ENCODE measurements around the gene COMMD3.
A peak's percentile ranks its signal among the peaks of the same experiment; 100 is the strongest.

COMMD3 gene

GRCh38 chr10:22319980-22320558 is 3.9 kb downstream of the COMMD3 start:
- no peak for DNase-seq (ENCODE audit: low read depth in 3 of 3)

GRCh38 chr10:22320591-22321155 is 4.5 kb downstream of the COMMD3 start, which contains the start of gene BMI1:
Gene BMI1 (plus strand): TSS chr10:22321099. CDS start chr10:22326450, 5,351 bp downstream.
- DNase-seq (ENCODE audit: low read depth in 3 of 3), result peak in 2 of 3 experiments; percentile 55 to 64

GRCh38 chr10:22321156-22321923 is 5.2 kb downstream of the COMMD3 start:
- peak in 1 of 3 experiments; percentile 50 for DNase-seq (ENCODE audit: low read depth in 3 of 3)

GRCh38 chr10:22321924-22322640 is 5.9 kb downstream of the COMMD3 start:
- DNase-seq (ENCODE audit: low read depth in 3 of 3), result no peak

- no peak for DNase-seq (ENCODE audit: low read depth in 3 of 3)
Observed at GRCh38 chr10:22322641-22323160, 6.5 kb downstream of the COMMD3 start.

GRCh38 chr10:22323538-22324305 is 7.5 kb downstream of the COMMD3 start:
- no peak for DNase-seq (ENCODE audit: low read depth in 3 of 3)

GRCh38 chr10:22324413-22324812 is 8.2 kb downstream of the COMMD3 start:
- DNase-seq (ENCODE audit: low read depth in 3 of 3), result no peak

- DNase-seq (ENCODE audit: low read depth in 3 of 3), result no peak
Observed at GRCh38 chr10:22324893-22325271, 8.7 kb downstream of the COMMD3 start.

GRCh38 chr10:22325272-22326144 is 9.3 kb downstream of the COMMD3 start:
- peak in 1 of 3 experiments; percentile 62 for DNase-seq (ENCODE audit: low read depth in 3 of 3)

GRCh38 chr10:22326145-22326702 is 10.0 kb downstream of the COMMD3 start:
- no peak for DNase-seq (ENCODE audit: low read depth in 3 of 3)

- no peak for DNase-seq (ENCODE audit: low read depth in 3 of 3)
Observed at GRCh38 chr10:22329150-22329549, 13.0 kb downstream of the COMMD3 start.

GRCh38 chr10:22332116-22332692 is 16.0 kb downstream of the COMMD3 start:
- no peak for DNase-seq (ENCODE audit: low read depth in 3 of 3)

- DNase-seq (ENCODE audit: low read depth in 3 of 3), result no peak
Observed at GRCh38 chr10:22333167-22333974, 17.2 kb downstream of the COMMD3 start.

GRCh38 chr10:22333975-22334282 is 17.7 kb downstream of the COMMD3 start:
- no peak for DNase-seq (ENCODE audit: low read depth in 3 of 3)

GRCh38 chr10:22334414-22335172 is 18.4 kb downstream of the COMMD3 start:
- DNase-seq (ENCODE audit: low read depth in 3 of 3), result no peak

GRCh38 chr10:22335173-22335933 is 19.2 kb downstream of the COMMD3 start:
- DNase-seq (ENCODE audit: low read depth in 3 of 3), result no peak

GRCh38 chr10:22338185-22338900 is 22.2 kb downstream of the COMMD3 start:
- DNase-seq (ENCODE audit: low read depth in 3 of 3), result no peak

Measured in stimulated activated CD4-positive, alpha-beta T cell treated with anti-CD3 and anti-CD28 coated beads, TNF-alpha, amount 100 ng/mL, for 24 hours (primary cell).